ENCODE results near the gene MAF. TPM values are rescaled to one million over a fixed set of nuclear protein-coding genes. Genes with fewer than 3 reads are reported as not detected.

Gene MAF
- total and polyA plus RNA-seq, 2 experiments from 2014 or later, result 0.91 to 2.5 TPM

DNA sequence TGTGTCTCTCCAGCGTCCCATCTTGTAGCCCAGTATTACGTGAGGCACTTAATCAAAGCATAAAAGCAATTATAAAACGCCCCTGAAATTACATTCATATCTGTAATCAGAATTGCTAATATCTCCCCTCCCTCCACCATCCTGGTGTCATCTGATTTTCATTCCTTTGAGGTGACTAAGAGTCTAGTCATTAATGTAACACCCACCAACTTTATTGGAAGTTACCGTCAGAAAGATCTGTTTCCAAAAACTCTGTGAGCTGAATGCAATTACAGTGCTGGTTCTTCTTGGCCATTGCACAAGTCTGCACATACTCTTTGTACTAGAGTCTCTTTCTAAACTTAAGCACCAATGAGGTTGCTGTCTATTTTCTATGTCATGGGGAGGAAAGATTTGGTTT lies 12.5 kb upstream of the MAF start:
- Histone ChIP-seq H3K4me1 (ENCODE audit: insufficient read depth) (no peaks in the 10 kb centered on the region), H3F3A (replicated peaks; ENCODE audit: low read depth) (no peaks in the 10 kb centered on the region), H2AFZ (no peak overlapping the region), H3K27me3 (ENCODE audit: insufficient read depth) (no peaks in the 10 kb centered on the region), H3K9me2 (ENCODE audit: insufficient read depth) (no peaks in the 10 kb centered on the region), H4K20me1 (replicated peaks; ENCODE audit: insufficient read depth) (no peaks in the 10 kb centered on the region), H3K79me2 (replicated peaks; ENCODE audit: insufficient read depth) (no peaks in the 10 kb centered on the region), H3K36me3 (ENCODE audit: insufficient read depth) (no peaks in the 10 kb centered on the region), H3K4me3 (no peak overlapping the region), H3K27ac (ENCODE audit: low read depth) (no peak overlapping the region), H3K4me2 (no peak overlapping the region)
- TF ChIP-seq STAT1 (IDR thresholded peaks at IDR 0.05; ENCODE audit: unreplicated experiment) (no peak), ZNF114 (CRISPR knock-in tag; IDR thresholded peaks at IDR 0.05) (no peak), JUNB (IDR thresholded peaks at IDR 0.05; ENCODE audit: unreplicated experiment) (no peak), ZNF331 (CRISPR knock-in tag; IDR thresholded peaks at IDR 0.05; ENCODE audit: low read depth) (no peak), EZH2phosphoT487 (IDR thresholded peaks at IDR 0.05; ENCODE audit: unreplicated experiment) (no peak)
- TF ChIP-seq, protein P1, sequence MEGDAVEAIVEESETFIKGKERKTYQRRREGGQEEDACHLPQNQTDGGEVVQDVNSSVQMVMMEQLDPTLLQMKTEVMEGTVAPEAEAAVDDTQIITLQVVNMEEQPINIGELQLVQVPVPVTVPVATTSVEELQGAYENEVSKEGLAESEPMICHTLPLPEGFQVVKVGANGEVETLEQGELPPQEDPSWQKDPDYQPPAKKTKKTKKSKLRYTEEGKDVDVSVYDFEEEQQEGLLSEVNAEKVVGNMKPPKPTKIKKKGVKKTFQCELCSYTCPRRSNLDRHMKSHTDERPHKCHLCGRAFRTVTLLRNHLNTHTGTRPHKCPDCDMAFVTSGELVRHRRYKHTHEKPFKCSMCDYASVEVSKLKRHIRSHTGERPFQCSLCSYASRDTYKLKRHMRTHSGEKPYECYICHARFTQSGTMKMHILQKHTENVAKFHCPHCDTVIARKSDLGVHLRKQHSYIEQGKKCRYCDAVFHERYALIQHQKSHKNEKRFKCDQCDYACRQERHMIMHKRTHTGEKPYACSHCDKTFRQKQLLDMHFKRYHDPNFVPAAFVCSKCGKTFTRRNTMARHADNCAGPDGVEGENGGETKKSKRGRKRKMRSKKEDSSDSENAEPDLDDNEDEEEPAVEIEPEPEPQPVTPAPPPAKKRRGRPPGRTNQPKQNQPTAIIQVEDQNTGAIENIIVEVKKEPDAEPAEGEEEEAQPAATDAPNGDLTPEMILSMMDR (conservative IDR thresholded peaks at IDR 0.05; ENCODE audit: low read depth in 2 of 2), result no peak
- ATAC-seq (no peak), DNase-seq (ENCODE audit: low spot score) (no peak)
- H3K4me1 Mint-ChIP-seq, result no peaks in the 10 kb centered on the region; the same call in 2 of the 3 replicates
- H3K9me3 Mint-ChIP-seq, result no peaks in the 10 kb centered on the region
- H3K36me3 Mint-ChIP-seq (ENCODE audit: low read depth), result no peaks in the 10 kb centered on the region; the same call in 2 of the 3 replicates
- H3K27me3 Mint-ChIP-seq (ENCODE audit: insufficient read depth, low read depth, poor library complexity), result no peaks in the 10 kb centered on the region
- no peak overlapping the region for H3K27ac Mint-ChIP-seq
- H3K4me3 Mint-ChIP-seq, result no peak overlapping the region

DNA sequence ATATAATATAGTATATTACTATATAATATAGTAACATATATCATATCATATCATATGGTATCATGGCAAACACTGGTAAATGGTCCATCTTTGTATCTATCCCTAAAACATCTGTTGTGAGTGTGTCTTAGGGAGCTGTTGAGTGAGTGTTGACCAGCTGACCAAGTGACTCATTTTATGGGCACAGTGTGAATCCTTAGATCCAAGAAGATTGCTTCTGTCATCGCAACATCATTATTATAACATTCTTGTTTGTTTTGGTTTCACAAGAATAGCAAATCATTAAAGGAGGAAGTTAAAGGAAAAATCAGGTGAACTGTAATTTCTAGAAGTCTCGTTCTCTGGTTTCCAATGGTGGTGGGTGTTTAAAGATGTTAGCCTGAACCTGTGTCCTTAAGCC lies 11.7 kb upstream of the MAF start:
- H3K36me3 Mint-ChIP-seq (ENCODE audit: low read depth), result no peaks in the 10 kb centered on the region; the same call in 2 of the 3 replicates
- no peak overlapping the region for H3K27ac Mint-ChIP-seq
- H3K79me2 ChIP-seq (replicated peaks; ENCODE audit: insufficient read depth), result no peaks in the 10 kb centered on the region
- no peaks in the 10 kb centered on the region for H3F3A ChIP-seq (replicated peaks; ENCODE audit: low read depth)
- ATAC-seq (no peak), DNase-seq (ENCODE audit: low spot score) (no peak)
- H3K4me1 Mint-ChIP-seq, result no peaks in the 10 kb centered on the region; the same call in 2 of the 3 replicates
- no peaks in the 10 kb centered on the region for H4K20me1 ChIP-seq (replicated peaks; ENCODE audit: insufficient read depth)
- TF ChIP-seq, protein P2, sequence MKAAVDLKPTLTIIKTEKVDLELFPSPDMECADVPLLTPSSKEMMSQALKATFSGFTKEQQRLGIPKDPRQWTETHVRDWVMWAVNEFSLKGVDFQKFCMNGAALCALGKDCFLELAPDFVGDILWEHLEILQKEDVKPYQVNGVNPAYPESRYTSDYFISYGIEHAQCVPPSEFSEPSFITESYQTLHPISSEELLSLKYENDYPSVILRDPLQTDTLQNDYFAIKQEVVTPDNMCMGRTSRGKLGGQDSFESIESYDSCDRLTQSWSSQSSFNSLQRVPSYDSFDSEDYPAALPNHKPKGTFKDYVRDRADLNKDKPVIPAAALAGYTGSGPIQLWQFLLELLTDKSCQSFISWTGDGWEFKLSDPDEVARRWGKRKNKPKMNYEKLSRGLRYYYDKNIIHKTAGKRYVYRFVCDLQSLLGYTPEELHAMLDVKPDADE (IDR thresholded peaks at IDR 0.05), result no peak
- TF ChIP-seq, protein P3, sequence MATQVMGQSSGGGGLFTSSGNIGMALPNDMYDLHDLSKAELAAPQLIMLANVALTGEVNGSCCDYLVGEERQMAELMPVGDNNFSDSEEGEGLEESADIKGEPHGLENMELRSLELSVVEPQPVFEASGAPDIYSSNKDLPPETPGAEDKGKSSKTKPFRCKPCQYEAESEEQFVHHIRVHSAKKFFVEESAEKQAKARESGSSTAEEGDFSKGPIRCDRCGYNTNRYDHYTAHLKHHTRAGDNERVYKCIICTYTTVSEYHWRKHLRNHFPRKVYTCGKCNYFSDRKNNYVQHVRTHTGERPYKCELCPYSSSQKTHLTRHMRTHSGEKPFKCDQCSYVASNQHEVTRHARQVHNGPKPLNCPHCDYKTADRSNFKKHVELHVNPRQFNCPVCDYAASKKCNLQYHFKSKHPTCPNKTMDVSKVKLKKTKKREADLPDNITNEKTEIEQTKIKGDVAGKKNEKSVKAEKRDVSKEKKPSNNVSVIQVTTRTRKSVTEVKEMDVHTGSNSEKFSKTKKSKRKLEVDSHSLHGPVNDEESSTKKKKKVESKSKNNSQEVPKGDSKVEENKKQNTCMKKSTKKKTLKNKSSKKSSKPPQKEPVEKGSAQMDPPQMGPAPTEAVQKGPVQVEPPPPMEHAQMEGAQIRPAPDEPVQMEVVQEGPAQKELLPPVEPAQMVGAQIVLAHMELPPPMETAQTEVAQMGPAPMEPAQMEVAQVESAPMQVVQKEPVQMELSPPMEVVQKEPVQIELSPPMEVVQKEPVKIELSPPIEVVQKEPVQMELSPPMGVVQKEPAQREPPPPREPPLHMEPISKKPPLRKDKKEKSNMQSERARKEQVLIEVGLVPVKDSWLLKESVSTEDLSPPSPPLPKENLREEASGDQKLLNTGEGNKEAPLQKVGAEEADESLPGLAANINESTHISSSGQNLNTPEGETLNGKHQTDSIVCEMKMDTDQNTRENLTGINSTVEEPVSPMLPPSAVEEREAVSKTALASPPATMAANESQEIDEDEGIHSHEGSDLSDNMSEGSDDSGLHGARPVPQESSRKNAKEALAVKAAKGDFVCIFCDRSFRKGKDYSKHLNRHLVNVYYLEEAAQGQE (IDR thresholded peaks at IDR 0.05; ENCODE audit: unreplicated experiment), result no peak
- no peak for TF ChIP-seq STAT1 (IDR thresholded peaks at IDR 0.05; ENCODE audit: unreplicated experiment)
- TF ChIP-seq EZH2 (IDR thresholded peaks at IDR 0.05; ENCODE audit: low read depth, unreplicated experiment), result no peak
- TF ChIP-seq POLR2AphosphoS5 (IDR thresholded peaks at IDR 0.05; ENCODE audit: low read depth), result no peak
- no peak for TF ChIP-seq CREB1 (CRISPR knock-in tag; IDR thresholded peaks at IDR 0.05; ENCODE audit: low read depth)
- TF ChIP-seq NANOG (IDR thresholded peaks at IDR 0.05; ENCODE audit: borderline replicate concordance), result no peak
- no peak for TF ChIP-seq JUNB (IDR thresholded peaks at IDR 0.05; ENCODE audit: unreplicated experiment)
- no peak for TF ChIP-seq ZNF114 (CRISPR knock-in tag; IDR thresholded peaks at IDR 0.05)
- no peak overlapping the region for H3K4me3 ChIP-seq
- H3K4me1 ChIP-seq (ENCODE audit: insufficient read depth), result no peaks in the 10 kb centered on the region
- no peaks in the 10 kb centered on the region for H3K27me3 ChIP-seq (ENCODE audit: insufficient read depth)
- H3K36me3 ChIP-seq (ENCODE audit: insufficient read depth), result no peaks in the 10 kb centered on the region
- H3K4me2 ChIP-seq, result no peak overlapping the region
- H3K27me3 Mint-ChIP-seq (ENCODE audit: insufficient read depth, low read depth, poor library complexity), result no peaks in the 10 kb centered on the region
- H2AFZ ChIP-seq, result no peak overlapping the region
- no peaks in the 10 kb centered on the region for H3K9me3 Mint-ChIP-seq
- H3K27ac ChIP-seq (ENCODE audit: low read depth), result no peak overlapping the region
- no peak overlapping the region for H3K4me3 Mint-ChIP-seq
- no peaks in the 10 kb centered on the region for H3K9me2 ChIP-seq (ENCODE audit: insufficient read depth)

All from GM23338 (cell line).